ENCODE data around the gene POLR2H. TPM values are rescaled to one million over a fixed set of nuclear protein-coding genes. Genes with fewer than 3 reads are reported as not detected.

Gene POLR2H
- total RNA-seq, 1 donor from 2014 or later: 26.0 TPM

GRCh38 chr3:184316792-184317191 lies 44.7 kb upstream of the POLR2H start:
- DNase-seq (ENCODE audit: low spot score in 2 of 2): no peak
- intact Hi-C loops (cut with DNase I): loop anchor here (10.0 kb wide), 1 partner anchor 968 kb away; no protein-coding TSS in a partner anchor
- Histone ChIP-seq H3K4me3 (peak overlapping the region; percentile 76 to 79), H3K9me3 (no peaks in the 10 kb centered on the region), H3K36me3 (peaks cover 24 to 34% of the 10 kb centered on the region in 2 donors), H3K27me3 (no peaks in the 10 kb centered on the region), H3K27ac (peak overlapping the region; percentile 95 to 98), H3K4me1 (peaks cover 30 to 48% of the 10 kb centered on the region in 2 donors)
- TF ChIP-seq CTCF (IDR thresholded peaks at IDR 0.05): no peak

- intact Hi-C loops (cut with DNase I): loop anchor here (10.0 kb wide), 1 partner anchor 968 kb away; no protein-coding TSS in a partner anchor
- peak overlapping the region in 1 of 2 donors; percentile 79 for H3K4me3 ChIP-seq
- H3K36me3 ChIP-seq: peaks cover 28 to 38% of the 10 kb centered on the region in 2 donors
- no peak for DNase-seq (ENCODE audit: low spot score in 2 of 2)
- H3K4me1 ChIP-seq: peaks cover 30 to 48% of the 10 kb centered on the region in 2 donors
- H3K27me3 ChIP-seq: no peaks in the 10 kb centered on the region
- no peaks in the 10 kb centered on the region for H3K9me3 ChIP-seq
- no peak for TF ChIP-seq CTCF (IDR thresholded peaks at IDR 0.05)
- H3K27ac ChIP-seq: peak overlapping the region; percentile 21 to 95
These were observed 44.3 kb upstream of the POLR2H start for GRCh38 chr3:184317201-184317600.

- H3K36me3 ChIP-seq: peaks cover 57 to 67% of the 10 kb centered on the region in 2 donors
- intact Hi-C loops (cut with DNase I): loop anchor here (1.0 kb wide), 1 partner anchor 15 kb away; no protein-coding TSS in a partner anchor
- TF ChIP-seq CTCF (IDR thresholded peaks at IDR 0.05): no peak
- peak overlapping the region; percentile 52 to 79 for H3K4me3 ChIP-seq
- H3K27ac ChIP-seq: peak overlapping the region; percentile 90 to 95
- no peaks in the 10 kb centered on the region for H3K27me3 ChIP-seq
- peaks cover 30 to 43% of the 10 kb centered on the region in 2 donors for H3K4me1 ChIP-seq
- DNase-seq (ENCODE audit: low spot score in 2 of 2): peak; percentile 93 to 98
- no peaks in the 10 kb centered on the region for H3K9me3 ChIP-seq
These were observed 41.4 kb upstream of the POLR2H start for GRCh38 chr3:184320104-184320445.

GRCh38 chr3:184321666-184322065 lies 39.8 kb upstream of the POLR2H start:
- H3K27ac ChIP-seq: peak overlapping the region in 1 of 2 donors; percentile 95
- no peak for DNase-seq (ENCODE audit: low spot score in 2 of 2)
- peaks cover 73 to 75% of the 10 kb centered on the region in 2 donors for H3K36me3 ChIP-seq
- H3K4me1 ChIP-seq: peaks cover 21 to 31% of the 10 kb centered on the region in 2 donors
- intact Hi-C loops (cut with DNase I): no loop called here
- H3K9me3 ChIP-seq: no peaks in the 10 kb centered on the region
- no peak overlapping the region for H3K4me3 ChIP-seq
- TF ChIP-seq CTCF (IDR thresholded peaks at IDR 0.05): no peak
- no peaks in the 10 kb centered on the region for H3K27me3 ChIP-seq

- peak overlapping the region; percentile 43 to 44 for H3K27ac ChIP-seq
- H3K4me3 ChIP-seq: no peak overlapping the region
- no peak for TF ChIP-seq CTCF (IDR thresholded peaks at IDR 0.05)
- H3K4me1 ChIP-seq: peaks cover 21 to 26% of the 10 kb centered on the region in 2 donors
- H3K27me3 ChIP-seq: no peaks in the 10 kb centered on the region
- no peaks in the 10 kb centered on the region for H3K9me3 ChIP-seq
- DNase-seq (ENCODE audit: low spot score in 2 of 2): peak in 1 of 2 donors; percentile 82
- H3K36me3 ChIP-seq: peaks cover 75 to 77% of the 10 kb centered on the region in 2 donors
- intact Hi-C loops (cut with DNase I): no loop called here
These were observed 38.6 kb upstream of the POLR2H start for GRCh38 chr3:184322731-184323487.
